GM12878 (cell line): ENCODE results near the gene DRD3. TPM values are rescaled to one million over a fixed set of nuclear protein-coding genes. Genes with fewer than 3 reads are reported as not detected.

Experiments
- ATAC-seq: fragments of 200-7000 bp; cut with Tn5 transposase; 3 replicates; pipeline ENCODE4 v1.9.1; 2020; ENCODE audit warnings: mild to moderate bottlenecking, moderate library complexity
- BruUV-seq: library from RNA; stranded (reverse); fragments of 400-500 nt; replicated peaks from 2 replicates; lab custom pipeline; 2021; lab: Mats Ljungman, UMichigan
- CTCF ChIA-PET: fragments of 300-600 bp; sonication (Branson Sonifier 250); formaldehyde crosslinking; extraction: SDS; loops from one replicate; lab custom pipeline; 2021; ENCODE audit warnings: inconsistent platforms; lab: Yijun Ruan, JAX
- POLR2A ChIA-PET: fragments of 350-600 bp; formaldehyde crosslinking; extraction: SDS; loops from one replicate; lab custom pipeline; 2021; ENCODE audit warnings: inconsistent platforms; lab: Charles Lee
- RAD21 ChIA-PET: fragments of 300-600 bp; sonication (Branson Sonifier 250); formaldehyde crosslinking; loops from one replicate; lab custom pipeline; 2023; ENCODE audit warnings: antibody characterized with exemption; ENCODE audit not compliant: unreplicated experiment; lab: Charles Lee
- SMC1A ChIA-PET: fragments of 300-600 bp; sonication (Branson Sonifier 250); formaldehyde crosslinking; loops from one replicate; lab custom pipeline; 2023; ENCODE audit not compliant: unreplicated experiment, uncharacterized antibody; lab: Charles Lee
- DNase-seq: peaks from one replicate; pipeline ENCODE4 v3.0.0-alpha.2; 2011; ENCODE audit warnings: low read depth, low spot score
- FAIRE-seq: peaks from 3 replicates; lab custom pipeline; 2011; peaks lifted over from hg19 to GRCh38; lab: Jason Lieb, UNC
- H2AFZ ChIP-seq: 2 replicates; pipeline ENCODE4 v1.6.0; 2011; ENCODE audit warnings: low read depth, low read length, control low read depth; ENCODE audit not compliant: control insufficient read depth
- H3K27ac ChIP-seq: 2 replicates; pipeline ENCODE4 v1.5.1; 2011; ENCODE audit warnings: control low read depth; ENCODE audit not compliant: control insufficient read depth, insufficient read depth
- H3K27me3 ChIP-seq, 2 experiments: replicated peaks in 1 of 2; 2 replicates each; pipeline versions ENCODE4 v1.6.0 to v1.6.1; 2011; ENCODE audit warnings: low read length in 1 of 2; ENCODE audit not compliant: control insufficient read depth in 2 of 2, insufficient read depth in 2 of 2
- H3K36me3 ChIP-seq, 2 experiments: 2 replicates each; pipeline ENCODE4 v1.5.1; 2011; ENCODE audit warnings: low read length in 1 of 2; ENCODE audit not compliant: control insufficient read depth in 2 of 2, insufficient read depth in 2 of 2
- H3K4me1 ChIP-seq: 2 replicates; pipeline ENCODE4 v1.6.1; 2011; ENCODE audit warnings: mild to moderate bottlenecking, low read length, moderate library complexity, mixed read lengths; ENCODE audit not compliant: control insufficient read depth, insufficient read depth
- H3K4me2 ChIP-seq: 2 replicates; pipeline ENCODE4 v1.6.0; 2011; ENCODE audit warnings: control low read depth; ENCODE audit not compliant: control insufficient read depth, insufficient read depth
- H3K4me3 ChIP-seq: fragments of 200-600 bp; sonication (generic); 2 replicates; pipeline ENCODE4 v1.5.1; 2016
- H3K79me2 ChIP-seq: 2 replicates; pipeline ENCODE4 v1.6.0; 2011; ENCODE audit warnings: low read length; ENCODE audit not compliant: control insufficient read depth, insufficient read depth
- H3K9ac ChIP-seq: 2 replicates; pipeline ENCODE4 v1.8.0; 2011; ENCODE audit warnings: low read length, control low read depth, mixed read lengths; ENCODE audit not compliant: control insufficient read depth, insufficient read depth
- H3K9me3 ChIP-seq: replicated peaks from 3 replicates; pipeline ENCODE4 v1.5.1; 2011; ENCODE audit warnings: mild to moderate bottlenecking, low read length; ENCODE audit not compliant: control insufficient read depth, insufficient read depth
- H4K20me1 ChIP-seq: 2 replicates; pipeline ENCODE4 v1.6.0; 2011; ENCODE audit not compliant: control insufficient read depth, insufficient read depth
- CBFB ChIP-seq: IDR thresholded peaks from 2 replicates; pipeline ENCODE4 v1.6.1; 2016; ENCODE audit warnings: antibody characterized with exemption, low read depth
- EGR1 ChIP-seq, 2 experiments: IDR thresholded peaks; 1 replicate in 1 of 2; 2 replicates in 1 of 2; pipeline ENCODE4 v1.6.1; 2011 to 2012; ENCODE audit warnings: low read depth in 2 of 2, low read length in 2 of 2, borderline replicate concordance in 1 of 2, mild to moderate bottlenecking in 1 of 2, moderate library complexity in 1 of 2
- ETV6 ChIP-seq, 2 experiments: fragments of 450-650 bp in 1 of 2; IDR thresholded peaks in 1 of 2; conservative IDR thresholded peaks in 1 of 2; 2 replicates each; pipeline ENCODE4 v1.6.1; 2014; ENCODE audit warnings: antibody characterized with exemption in 1 of 2, borderline replicate concordance in 1 of 2, low read depth in 1 of 2, mild to moderate bottlenecking in 1 of 2, moderate library complexity in 1 of 2
- HCFC1 ChIP-seq: fragments of 150-350 bp; IDR thresholded peaks from 2 replicates; pipeline ENCODE4 v1.6.1; 2014; ENCODE audit warnings: low read length
- MEF2A ChIP-seq: IDR thresholded peaks from 2 replicates; pipeline ENCODE4 v1.6.1; 2011; ENCODE audit warnings: low read depth, mild to moderate bottlenecking, low read length, moderate library complexity; ENCODE audit not compliant: insufficient read depth
- NFIC ChIP-seq: IDR thresholded peaks from 2 replicates; pipeline ENCODE4 v1.6.1; 2012; ENCODE audit warnings: low read depth, mild to moderate bottlenecking, inconsistent platforms, low read length, moderate library complexity
- PAX5 ChIP-seq: IDR thresholded peaks from 2 replicates; pipeline ENCODE4 v1.6.1; 2011; ENCODE audit warnings: low read depth, low read length, borderline replicate concordance
- PAX8 ChIP-seq: fragments of 450-650 bp; IDR thresholded peaks from 2 replicates; pipeline ENCODE4 v1.6.1; 2017; ENCODE audit warnings: mild to moderate bottlenecking, moderate library complexity
- RAD21 ChIP-seq: IDR thresholded peaks from 2 replicates; pipeline ENCODE4 v1.6.1; 2011; ENCODE audit warnings: mild to moderate bottlenecking, low read depth, low read length, moderate library complexity; ENCODE audit not compliant: insufficient read depth
- SP1 ChIP-seq: IDR thresholded peaks from one replicate; pipeline ENCODE4 v1.6.1; 2011; ENCODE audit warnings: low read depth, low read length
- SUZ12 ChIP-seq: fragments of 200-600 bp; sonication (generic); IDR thresholded peaks from one replicate; pipeline ENCODE4 v1.6.1; 2018; ENCODE audit warnings: antibody characterized with exemption, mild to moderate bottlenecking; ENCODE audit not compliant: unreplicated experiment
- TCF12 ChIP-seq: IDR thresholded peaks from 2 replicates; pipeline ENCODE4 v1.6.1; 2011; ENCODE audit warnings: low read depth, mild to moderate bottlenecking, low read length
- TCF3 ChIP-seq: IDR thresholded peaks from 2 replicates; pipeline ENCODE4 v1.6.1; 2012; ENCODE audit warnings: low read depth, mild to moderate bottlenecking, low read length, borderline replicate concordance; ENCODE audit not compliant: insufficient read depth
- WGBS: methylation state at CpG from one replicate; pipeline ENCODE4 v1.1.6; 2016; ENCODE audit warnings: low lambda C conversion rate; ENCODE audit not compliant: insufficient replicate concordance, insufficient coverage; ENCODE audit errors: missing lambda C conversion rate; 5-methylcytosine and 5-hydroxymethylcytosine counted together
- in situ Hi-C: fragments of 300-500 bp; cut with MboI; formaldehyde crosslinking; loops from 9 replicates; pipeline ENCODE4 v1.14.3; 2018; ENCODE audit warnings: mixed read lengths
- intact Hi-C: fragments of 100-400 bp; cut with micrococcal nuclease; formaldehyde crosslinking; loops from one replicate; pipeline ENCODE4 v1.14.2; 2022; ENCODE audit not compliant: unreplicated experiment
- polyA plus RNA-seq, 11 experiments: library from polyadenylated mRNA; depleted of rRNA in 4 of 11; unstranded in 6 of 11; stranded (reverse) in 5 of 11; fragments of >200 nt; fragmentation: Nextera tagmentation in 4 of 11; fragmentation: Illumina TruSeq in 1 of 11; extraction: Ambion mirVana in 4 of 11; extraction: Trizol in 1 of 11; gene quantifications; 1 replicate in 1 of 11; 2 replicates in 10 of 11; pipeline versions ENCODE4 v1.2.1 to v1.2.3, GENCODE V29; 2011 to 2016; ENCODE audit warnings: inconsistent platforms in 2 of 11, missing spikeins in 2 of 11, low read depth in 1 of 11
- total RNA-seq, 4 experiments: library from RNA; depleted of rRNA in 3 of 4; stranded (reverse); fragments of >200 nt in 3 of 4; fragmentation: Illumina TruSeq in 1 of 4; extraction: Trizol in 1 of 4; gene quantifications; 2 replicates each; pipeline versions ENCODE4 v1.2.1 to v1.2.3, GENCODE V29; 2013 to 2021
- TF ChIP-seq, protein P1 (sequence below): fragments of 450-650 bp; IDR thresholded peaks from 2 replicates; pipeline ENCODE4 v1.6.1; 2018; ENCODE audit warnings: borderline replicate concordance, mild to moderate bottlenecking; ENCODE audit not compliant: partially characterized antibody
- TF ChIP-seq, protein P2 (sequence below): fragments of 450-650 bp; IDR thresholded peaks from 2 replicates; pipeline ENCODE4 v1.6.1; 2017; ENCODE audit warnings: low read depth, mild to moderate bottlenecking, moderate library complexity
- TF ChIP-seq, protein P3 (sequence below): fragments of 450-650 bp; IDR thresholded peaks from 2 replicates; pipeline ENCODE4 v1.6.1; 2018; ENCODE audit warnings: mild to moderate bottlenecking, low read depth, moderate library complexity; ENCODE audit not compliant: partially characterized antibody
- TF ChIP-seq, protein P4 (sequence below): IDR thresholded peaks from 2 replicates; pipeline ENCODE4 v1.6.1; 2012; ENCODE audit warnings: low read depth, low read length, improper control_type of control experiment

The DRD3 gene
- total and polyA plus RNA-seq, 10 of the 15 experiments (the other 5 are each of a cell fraction or from before 2014, with no cell fraction given), result not detected

DNA sequence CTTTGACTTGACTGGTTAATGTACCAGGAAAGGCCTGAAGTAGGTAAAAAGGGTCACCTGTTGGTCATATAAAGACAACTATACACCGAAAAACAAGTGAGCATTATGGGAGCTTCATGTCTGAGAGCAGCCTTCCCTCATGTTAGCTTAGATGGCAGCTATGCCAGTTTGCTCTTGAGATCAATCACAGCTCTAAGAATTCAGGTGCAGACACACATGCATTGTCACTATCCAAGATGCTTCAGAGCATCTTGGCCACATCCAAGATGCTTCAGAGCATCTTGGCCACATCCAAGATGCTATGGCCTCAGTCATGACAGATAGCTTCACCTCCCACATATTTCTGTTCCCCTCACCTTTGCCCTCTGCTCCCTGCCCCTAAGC, 43.0 kb upstream of the DRD3 start:
- Histone ChIP-seq H3K27ac (no peak overlapping the region), H3K4me2 (no peak overlapping the region), H2AFZ (no peak overlapping the region), H4K20me1 (no peaks in the 10 kb centered on the region), H3K9ac (no peak overlapping the region), H3K4me1 (peaks cover 9% of the 10 kb centered on the region; the same call in 1 of the 2 replicates), H3K9me3 (peaks cover 15% of the 10 kb centered on the region), H3K4me3 (no peak overlapping the region), H3K79me2 (no peaks in the 10 kb centered on the region), H3K36me3 (no peaks in the 10 kb centered on the region), H3K27me3 (no peaks in the 10 kb centered on the region)
- no peak for DNase-seq
- SMC1A ChIA-PET, result interaction anchor here (0.7 to 1.9 kb wide), 3 partner anchors 70 to 226 kb away, joined by 3 to 4 read pairs (median 4); no protein-coding TSS in a partner anchor
- RAD21 ChIA-PET, result interaction anchor here (1.4 kb wide), 1 partner anchor 9 kb away, joined by 5 read pairs; no protein-coding TSS in a partner anchor
- WGBS, result 7% methylated on average over 1 of the region's 1 CpG
- ATAC-seq, result no peak
- in situ Hi-C loops, result no loop called here
- POLR2A ChIA-PET, result no interaction called here
- intact Hi-C loops, result no loop called here
- CTCF ChIA-PET, result no interaction called here
- FAIRE-seq, result no peak
- no TSS peak for BruUV-seq
- TF ChIP-seq ETV6 (conservative IDR thresholded peaks at IDR 0.05 in 1 of 2, IDR thresholded peaks at IDR 0.05 in 1 of 2; ENCODE audit: borderline replicate concordance in 1 of 2, low read depth in 1 of 2) (no peak), CBFB (no peak), PAX8 (no peak), PAX5 (no peak), TCF3 (no peak), RAD21 (no peak), MEF2A (no peak), EGR1 (IDR thresholded peaks at IDR 0.05; ENCODE audit: borderline replicate concordance in 1 of 2, low read depth in 2 of 2, low read length in 2 of 2) (no peak), HCFC1 (no peak), NFIC (no peak), SUZ12 (no peak), SP1 (no peak), TCF12 (no peak)
- TF ChIP-seq, protein P1, sequence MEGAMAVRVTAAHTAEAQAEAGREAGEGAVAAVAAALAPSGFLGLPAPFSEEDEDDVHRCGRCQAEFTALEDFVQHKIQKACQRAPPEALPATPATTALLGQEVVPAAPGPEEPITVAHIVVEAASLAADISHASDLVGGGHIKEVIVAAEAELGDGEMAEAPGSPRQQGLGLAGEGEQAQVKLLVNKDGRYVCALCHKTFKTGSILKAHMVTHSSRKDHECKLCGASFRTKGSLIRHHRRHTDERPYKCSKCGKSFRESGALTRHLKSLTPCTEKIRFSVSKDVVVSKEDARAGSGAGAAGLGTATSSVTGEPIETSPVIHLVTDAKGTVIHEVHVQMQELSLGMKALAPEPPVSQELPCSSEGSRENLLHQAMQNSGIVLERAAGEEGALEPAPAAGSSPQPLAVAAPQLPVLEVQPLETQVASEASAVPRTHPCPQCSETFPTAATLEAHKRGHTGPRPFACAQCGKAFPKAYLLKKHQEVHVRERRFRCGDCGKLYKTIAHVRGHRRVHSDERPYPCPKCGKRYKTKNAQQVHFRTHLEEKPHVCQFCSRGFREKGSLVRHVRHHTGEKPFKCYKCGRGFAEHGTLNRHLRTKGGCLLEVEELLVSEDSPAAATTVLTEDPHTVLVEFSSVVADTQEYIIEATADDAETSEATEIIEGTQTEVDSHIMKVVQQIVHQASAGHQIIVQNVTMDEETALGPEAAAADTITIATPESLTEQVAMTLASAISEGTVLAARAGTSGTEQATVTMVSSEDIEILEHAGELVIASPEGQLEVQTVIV, result no peak
- TF ChIP-seq, protein P2, sequence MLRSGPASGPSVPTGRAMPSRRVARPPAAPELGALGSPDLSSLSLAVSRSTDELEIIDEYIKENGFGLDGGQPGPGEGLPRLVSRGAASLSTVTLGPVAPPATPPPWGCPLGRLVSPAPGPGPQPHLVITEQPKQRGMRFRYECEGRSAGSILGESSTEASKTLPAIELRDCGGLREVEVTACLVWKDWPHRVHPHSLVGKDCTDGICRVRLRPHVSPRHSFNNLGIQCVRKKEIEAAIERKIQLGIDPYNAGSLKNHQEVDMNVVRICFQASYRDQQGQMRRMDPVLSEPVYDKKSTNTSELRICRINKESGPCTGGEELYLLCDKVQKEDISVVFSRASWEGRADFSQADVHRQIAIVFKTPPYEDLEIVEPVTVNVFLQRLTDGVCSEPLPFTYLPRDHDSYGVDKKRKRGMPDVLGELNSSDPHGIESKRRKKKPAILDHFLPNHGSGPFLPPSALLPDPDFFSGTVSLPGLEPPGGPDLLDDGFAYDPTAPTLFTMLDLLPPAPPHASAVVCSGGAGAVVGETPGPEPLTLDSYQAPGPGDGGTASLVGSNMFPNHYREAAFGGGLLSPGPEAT, result no peak
- TF ChIP-seq, protein P3, sequence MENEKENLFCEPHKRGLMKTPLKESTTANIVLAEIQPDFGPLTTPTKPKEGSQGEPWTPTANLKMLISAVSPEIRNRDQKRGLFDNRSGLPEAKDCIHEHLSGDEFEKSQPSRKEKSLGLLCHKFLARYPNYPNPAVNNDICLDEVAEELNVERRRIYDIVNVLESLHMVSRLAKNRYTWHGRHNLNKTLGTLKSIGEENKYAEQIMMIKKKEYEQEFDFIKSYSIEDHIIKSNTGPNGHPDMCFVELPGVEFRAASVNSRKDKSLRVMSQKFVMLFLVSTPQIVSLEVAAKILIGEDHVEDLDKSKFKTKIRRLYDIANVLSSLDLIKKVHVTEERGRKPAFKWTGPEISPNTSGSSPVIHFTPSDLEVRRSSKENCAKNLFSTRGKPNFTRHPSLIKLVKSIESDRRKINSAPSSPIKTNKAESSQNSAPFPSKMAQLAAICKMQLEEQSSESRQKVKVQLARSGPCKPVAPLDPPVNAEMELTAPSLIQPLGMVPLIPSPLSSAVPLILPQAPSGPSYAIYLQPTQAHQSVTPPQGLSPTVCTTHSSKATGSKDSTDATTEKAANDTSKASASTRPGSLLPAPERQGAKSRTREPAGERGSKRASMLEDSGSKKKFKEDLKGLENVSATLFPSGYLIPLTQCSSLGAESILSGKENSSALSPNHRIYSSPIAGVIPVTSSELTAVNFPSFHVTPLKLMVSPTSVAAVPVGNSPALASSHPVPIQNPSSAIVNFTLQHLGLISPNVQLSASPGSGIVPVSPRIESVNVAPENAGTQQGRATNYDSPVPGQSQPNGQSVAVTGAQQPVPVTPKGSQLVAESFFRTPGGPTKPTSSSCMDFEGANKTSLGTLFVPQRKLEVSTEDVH, result no peak
- TF ChIP-seq, protein P4, sequence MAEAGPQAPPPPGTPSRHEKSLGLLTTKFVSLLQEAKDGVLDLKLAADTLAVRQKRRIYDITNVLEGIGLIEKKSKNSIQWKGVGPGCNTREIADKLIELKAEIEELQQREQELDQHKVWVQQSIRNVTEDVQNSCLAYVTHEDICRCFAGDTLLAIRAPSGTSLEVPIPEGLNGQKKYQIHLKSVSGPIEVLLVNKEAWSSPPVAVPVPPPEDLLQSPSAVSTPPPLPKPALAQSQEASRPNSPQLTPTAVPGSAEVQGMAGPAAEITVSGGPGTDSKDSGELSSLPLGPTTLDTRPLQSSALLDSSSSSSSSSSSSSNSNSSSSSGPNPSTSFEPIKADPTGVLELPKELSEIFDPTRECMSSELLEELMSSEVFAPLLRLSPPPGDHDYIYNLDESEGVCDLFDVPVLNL, result no peak
